Caco-2 (cell line): Measurements from ENCODE around the gene ADGRD1. TPM values are rescaled to one million over a fixed set of nuclear protein-coding genes. Genes with fewer than 3 reads are reported as not detected.

Experiments
- BruUV-seq: library from RNA; stranded (reverse); fragments of 400-500 nt; replicated peaks from 2 replicates; lab custom pipeline; 2021; lab: Mats Ljungman, UMichigan
- CTCF ChIA-PET: fragments of 300-600 bp; sonication (Branson Sonifier 250); formaldehyde crosslinking; loops from one replicate; lab custom pipeline; 2022; ENCODE audit warnings: antibody characterized with exemption; lab: Charles Lee
- POLR2A ChIA-PET: fragments of 300-600 bp; sonication (Branson Sonifier 250); formaldehyde crosslinking; loops from one replicate; lab custom pipeline; 2022; ENCODE audit warnings: antibody characterized with exemption; lab: Charles Lee
- DNase-seq, 2 experiments: peaks; one replicate each; pipeline versions ENCODE4 v3.0.0 to v3.0.0-alpha.2; 2020 to 2022
- H3K27me3 ChIP-seq: replicated peaks from 2 replicates; pipeline ENCODE4 v1.6.0; 2011; ENCODE audit warnings: low read length; ENCODE audit not compliant: control insufficient read depth, insufficient read depth
- H3K36me3 ChIP-seq: 2 replicates; pipeline ENCODE4 v1.5.1; 2011; ENCODE audit warnings: low read length; ENCODE audit not compliant: control insufficient read depth, insufficient read depth
- H3K4me1 ChIP-seq: fragments of 250-450 bp; sonication (Bioruptor Pico); 2 replicates; pipeline ENCODE4 v1.5.1; 2020; ENCODE audit warnings: mild to moderate bottlenecking
- H3K4me3 ChIP-seq: 2 replicates; pipeline ENCODE4 v1.5.1; 2011; ENCODE audit warnings: low read depth, mild to moderate bottlenecking, control low read depth, low read length
- H3K9me3 ChIP-seq: fragments of 250-450 bp; sonication (Bioruptor Pico); 2 replicates; pipeline ENCODE4 v1.5.1; 2020; ENCODE audit warnings: mild to moderate bottlenecking, moderate library complexity
- H3K27ac Mint-ChIP-seq: one replicate; pipeline ENCODE4 v1.8.0; 2022; ENCODE audit warnings: mixed read lengths; ENCODE audit not compliant: unreplicated experiment
- H3K27me3 Mint-ChIP-seq: one replicate; pipeline ENCODE4 v1.8.0; 2022; ENCODE audit warnings: mixed read lengths; ENCODE audit not compliant: insufficient read depth, unreplicated experiment
- H3K36me3 Mint-ChIP-seq: one replicate; pipeline ENCODE4 v1.8.0; 2022; ENCODE audit warnings: mild to moderate bottlenecking, mixed read lengths; ENCODE audit not compliant: insufficient read depth, unreplicated experiment
- H3K4me1 Mint-ChIP-seq: one replicate; pipeline ENCODE4 v1.8.0; 2022; ENCODE audit warnings: low read depth, mixed read lengths; ENCODE audit not compliant: unreplicated experiment
- H3K4me3 Mint-ChIP-seq: one replicate; pipeline ENCODE4 v1.8.0; 2022; ENCODE audit warnings: mild to moderate bottlenecking, moderate library complexity, mixed read lengths; ENCODE audit not compliant: unreplicated experiment
- H3K9me3 Mint-ChIP-seq: one replicate; pipeline ENCODE4 v1.8.0; 2022; ENCODE audit warnings: mixed read lengths; ENCODE audit not compliant: unreplicated experiment
- CTCF ChIP-seq, 2 experiments: fragments of 200-600 bp in 1 of 2; IDR thresholded peaks; 1 replicate in 1 of 2; 2 replicates in 1 of 2; pipeline versions ENCODE4 v1.5.1 to v1.8.0; 2011 to 2022; ENCODE audit warnings: antibody characterized with exemption in 1 of 2, control low read depth in 1 of 2, inconsistent platforms in 1 of 2, low read depth in 1 of 2, low read length in 1 of 2, mild to moderate bottlenecking in 1 of 2, moderate library complexity in 1 of 2; ENCODE audit not compliant: insufficient read depth in 1 of 2, severe bottlenecking in 1 of 2, unreplicated experiment in 1 of 2
- intact Hi-C: fragments of 100-400 bp; cut with micrococcal nuclease; formaldehyde crosslinking; loops from one replicate; pipeline ENCODE4 v1.10.0; 2022; ENCODE audit not compliant: unreplicated experiment
- total RNA-seq: library from RNA; stranded (reverse); gene quantifications from 2 replicates; pipeline ENCODE4 v1.2.3, GENCODE V29; 2022

ADGRD1 gene
- total RNA-seq, 1 experiment from 2014 or later = 3.6 TPM

GRCh38 chr12:131003036-131003715 lies 49.5 kb downstream of the ADGRD1 start:
- H3K36me3 ChIP-seq = no peaks in the 10 kb centered on the region
- CTCF ChIA-PET = interaction anchor here (0.6 kb wide), 1 partner anchor 17 kb away, joined by 5 read pairs; no protein-coding TSS in a partner anchor

GRCh38 chr12:131003716-131004045 lies 50.0 kb downstream of the ADGRD1 start:
- Mint-ChIP-seq H3K4me1 (no peaks in the 10 kb centered on the region), H3K36me3 (no peaks in the 10 kb centered on the region), H3K9me3 (no peaks in the 10 kb centered on the region), H3K27ac (no peak overlapping the region), H3K4me3 (no peak overlapping the region), H3K27me3 (no peaks in the 10 kb centered on the region)
- Histone ChIP-seq H3K4me3 (no peak overlapping the region), H3K4me1 (no peaks in the 10 kb centered on the region), H3K27me3 (no peaks in the 10 kb centered on the region), H3K9me3 (peaks cover 7% of the 10 kb centered on the region; the same call in 1 of the 2 replicates), H3K36me3 (no peaks in the 10 kb centered on the region)
- no peak for TF ChIP-seq CTCF (IDR thresholded peaks at IDR 0.05; ENCODE audit: insufficient read depth in 1 of 2, low read depth in 1 of 2, low read length in 1 of 2, severe bottlenecking in 1 of 2, unreplicated experiment in 1 of 2)
- POLR2A ChIA-PET = interaction anchor here (0.6 kb wide), 1 partner anchor 27 kb away, joined by 4 read pairs; no protein-coding TSS in a partner anchor
- intact Hi-C loops = no loop called here
- DNase-seq = no peak
- BruUV-seq = no TSS peak
- CTCF ChIA-PET = interaction anchor here (0.6 kb wide), 1 partner anchor 16 kb away, joined by 5 read pairs; no protein-coding TSS in a partner anchor

More at GRCh38 chr12:131003036-131003715, 49.5 kb downstream of the ADGRD1 start:
- intact Hi-C loops = no loop called here
- H3K27me3 ChIP-seq = no peaks in the 10 kb centered on the region
- POLR2A ChIA-PET = no interaction called here
- Mint-ChIP-seq H3K4me1 (no peaks in the 10 kb centered on the region), H3K4me3 (no peak overlapping the region), H3K9me3 (no peaks in the 10 kb centered on the region), H3K36me3 (no peaks in the 10 kb centered on the region), H3K27ac (no peak overlapping the region), H3K27me3 (no peaks in the 10 kb centered on the region)
- H3K4me1 ChIP-seq = no peaks in the 10 kb centered on the region
- no peak for DNase-seq
- no peak for TF ChIP-seq CTCF (IDR thresholded peaks at IDR 0.05; ENCODE audit: insufficient read depth in 1 of 2, low read depth in 1 of 2, low read length in 1 of 2, severe bottlenecking in 1 of 2, unreplicated experiment in 1 of 2)
- BruUV-seq = no TSS peak
- no peak overlapping the region for H3K4me3 ChIP-seq
- H3K9me3 ChIP-seq = peaks cover 7% of the 10 kb centered on the region; the same call in 1 of the 2 replicates

- Histone ChIP-seq H3K36me3 (no peaks in the 10 kb centered on the region), H3K9me3 (peaks cover 7% of the 10 kb centered on the region; the same call in 1 of the 2 replicates), H3K4me1 (no peaks in the 10 kb centered on the region), H3K4me3 (no peak overlapping the region), H3K27me3 (no peaks in the 10 kb centered on the region)
- H3K9me3 Mint-ChIP-seq = no peaks in the 10 kb centered on the region
- ChIA-PET POLR2A (interaction anchor here (0.6 kb wide), 1 partner anchor 26 kb away, joined by 4 read pairs; no protein-coding TSS in a partner anchor), CTCF (no interaction called here)
- H3K4me1 Mint-ChIP-seq = no peaks in the 10 kb centered on the region
- no peak overlapping the region for H3K4me3 Mint-ChIP-seq
- no peak for TF ChIP-seq CTCF (IDR thresholded peaks at IDR 0.05; ENCODE audit: insufficient read depth in 1 of 2, low read depth in 1 of 2, low read length in 1 of 2, severe bottlenecking in 1 of 2, unreplicated experiment in 1 of 2)
- intact Hi-C loops = no loop called here
- DNase-seq = no peak
- H3K36me3 Mint-ChIP-seq = no peaks in the 10 kb centered on the region
- H3K27me3 Mint-ChIP-seq = peaks cover 2% of the 10 kb centered on the region
- no TSS peak for BruUV-seq
- H3K27ac Mint-ChIP-seq = no peak overlapping the region
These were observed 50.5 kb downstream of the ADGRD1 start for GRCh38 chr12:131004166-131004565.
